ENCODE measurements around the gene IFT25.

- TF ChIP-seq CREB1 (CRISPR knock-in tag; IDR thresholded peaks at IDR 0.05; ENCODE audit: low read depth) (no peak), EZH2 (IDR thresholded peaks at IDR 0.05; ENCODE audit: low read depth, unreplicated experiment) (no peak), ZNF331 (CRISPR knock-in tag; IDR thresholded peaks at IDR 0.05; ENCODE audit: low read depth) (no peak), REST (IDR thresholded peaks at IDR 0.05; ENCODE audit: unreplicated experiment) (no peak), POLR2AphosphoS5 (IDR thresholded peaks at IDR 0.05; ENCODE audit: low read depth) (no peak), NANOG (IDR thresholded peaks at IDR 0.05; ENCODE audit: borderline replicate concordance) (no peak), ETS1 (IDR thresholded peaks at IDR 0.05) (no peak), EZH2phosphoT487 (IDR thresholded peaks at IDR 0.05; ENCODE audit: unreplicated experiment) (no peak), ZNF114 (CRISPR knock-in tag; IDR thresholded peaks at IDR 0.05) (no peak), STAT1 (IDR thresholded peaks at IDR 0.05; ENCODE audit: unreplicated experiment) (no peak)
- TF ChIP-seq, protein P1, sequence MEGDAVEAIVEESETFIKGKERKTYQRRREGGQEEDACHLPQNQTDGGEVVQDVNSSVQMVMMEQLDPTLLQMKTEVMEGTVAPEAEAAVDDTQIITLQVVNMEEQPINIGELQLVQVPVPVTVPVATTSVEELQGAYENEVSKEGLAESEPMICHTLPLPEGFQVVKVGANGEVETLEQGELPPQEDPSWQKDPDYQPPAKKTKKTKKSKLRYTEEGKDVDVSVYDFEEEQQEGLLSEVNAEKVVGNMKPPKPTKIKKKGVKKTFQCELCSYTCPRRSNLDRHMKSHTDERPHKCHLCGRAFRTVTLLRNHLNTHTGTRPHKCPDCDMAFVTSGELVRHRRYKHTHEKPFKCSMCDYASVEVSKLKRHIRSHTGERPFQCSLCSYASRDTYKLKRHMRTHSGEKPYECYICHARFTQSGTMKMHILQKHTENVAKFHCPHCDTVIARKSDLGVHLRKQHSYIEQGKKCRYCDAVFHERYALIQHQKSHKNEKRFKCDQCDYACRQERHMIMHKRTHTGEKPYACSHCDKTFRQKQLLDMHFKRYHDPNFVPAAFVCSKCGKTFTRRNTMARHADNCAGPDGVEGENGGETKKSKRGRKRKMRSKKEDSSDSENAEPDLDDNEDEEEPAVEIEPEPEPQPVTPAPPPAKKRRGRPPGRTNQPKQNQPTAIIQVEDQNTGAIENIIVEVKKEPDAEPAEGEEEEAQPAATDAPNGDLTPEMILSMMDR (conservative IDR thresholded peaks at IDR 0.05; ENCODE audit: low read depth in 2 of 2) = no peak
These were observed 18.6 kb upstream of the IFT25 start for GRCh38 chr1:53964109-53964508.

All from GM23338 (cell line).